ENCODE results near the gene EFCAB9. TPM values are rescaled to one million over a fixed set of nuclear protein-coding genes. Genes with fewer than 3 reads are reported as not detected.

Gene EFCAB9
- total and polyA plus RNA-seq, 2 of the 13 experiments (the other 11 are each of a cell fraction or from before 2014, with no cell fraction given) = not detected

DNA sequence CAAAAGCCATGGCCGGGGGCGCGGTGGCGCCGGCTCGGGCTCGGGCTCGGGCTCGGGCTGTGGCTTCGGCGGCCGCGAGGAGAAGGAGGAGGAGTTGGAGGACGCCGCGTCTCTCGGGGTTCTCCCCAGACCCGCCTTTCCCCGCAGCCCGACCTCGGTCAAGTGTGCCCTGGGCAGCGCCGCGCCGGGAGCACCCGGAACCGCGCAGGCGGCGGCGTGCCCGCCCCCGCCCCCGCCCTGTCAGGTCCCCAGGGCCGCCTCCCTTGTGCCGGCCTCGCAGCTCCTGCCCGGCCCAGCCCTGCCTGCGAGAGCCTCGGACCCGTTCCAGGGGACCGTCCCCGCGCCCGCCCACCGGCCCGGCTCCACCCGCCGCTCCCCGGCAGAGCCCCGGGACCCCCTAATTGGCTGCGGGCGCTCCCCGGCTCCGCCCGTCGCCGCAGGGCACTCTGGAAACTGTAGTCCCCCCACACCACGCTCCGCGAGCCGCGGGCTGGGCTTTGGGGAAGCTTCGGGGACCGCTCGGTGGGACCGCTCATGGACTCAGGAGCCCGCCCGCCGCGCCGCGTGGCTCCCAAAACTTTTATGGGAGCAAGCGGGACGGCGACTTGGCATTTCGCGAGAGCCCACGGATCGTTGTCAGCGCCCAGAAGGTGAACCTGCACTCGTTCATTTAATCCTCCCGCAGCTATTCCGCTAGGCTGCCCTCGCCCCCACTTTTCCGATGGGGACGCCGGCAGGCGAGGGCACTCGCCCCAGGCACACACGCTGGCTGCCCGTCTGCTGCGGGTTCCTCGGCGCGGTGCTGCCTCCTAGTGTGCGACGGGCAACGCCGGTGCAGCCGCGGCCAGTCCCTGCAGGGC, 5.7 kb upstream of the EFCAB9 start, which contains the start of gene STK10 (continued):
- TF ChIP-seq XRCC5 (optimal IDR thresholded peaks at IDR 0.05; ENCODE audit: low read length) (peak; percentile 78), IKZF4 (CRISPR knock-in tag; IDR thresholded peaks at IDR 0.05; ENCODE audit: borderline replicate concordance, low read depth, not compliant biosample characterization) (peak; percentile 46), HCFC1 (IDR thresholded peaks at IDR 0.05; ENCODE audit: low read depth, low read length) (peak; percentile 69), ISL2 (CRISPR knock-in tag; IDR thresholded peaks at IDR 0.05) (no peak; the same call in 1 of the 2 replicates), ZFP1 (CRISPR knock-in tag; IDR thresholded peaks at IDR 0.05) (0 out of 2 replicates have a peak, but pooled peaks have one; percentile 32), RAD21 (CRISPR knock-in tag; IDR thresholded peaks at IDR 0.05) (peak; percentile 99), SMAD3 (CRISPR knock-in tag; IDR thresholded peaks at IDR 0.05) (peak; percentile 66), ZNF790 (CRISPR knock-in tag; IDR thresholded peaks at IDR 0.05; ENCODE audit: borderline replicate concordance) (peak; percentile 65; the same call in 1 of the 2 replicates), FOXA1 (IDR thresholded peaks at IDR 0.05) (no peak), FOXA1 (CRISPR knock-in tag; IDR thresholded peaks at IDR 0.05) (no peak), RFX5 (IDR thresholded peaks at IDR 0.05; ENCODE audit: low read depth, low read length) (peak; percentile 4; the same call in 1 of the 2 replicates), PHF8 (CRISPR knock-in tag; IDR thresholded peaks at IDR 0.05) (peak; percentile 65), HDAC2 (CRISPR knock-in tag; IDR thresholded peaks at IDR 0.05) (peak; percentile 77; the same call in 1 of the 2 replicates), ZNF569 (CRISPR knock-in tag; IDR thresholded peaks at IDR 0.05; ENCODE audit: borderline replicate concordance) (0 out of 2 replicates have a peak, but pooled peaks have one; percentile 8), NONO (IDR thresholded peaks at IDR 0.05) (no peak), NONO (CRISPR knock-in tag; conservative IDR thresholded peaks at IDR 0.05) (peak; percentile 83)
- TF ChIP-seq, protein P1, sequence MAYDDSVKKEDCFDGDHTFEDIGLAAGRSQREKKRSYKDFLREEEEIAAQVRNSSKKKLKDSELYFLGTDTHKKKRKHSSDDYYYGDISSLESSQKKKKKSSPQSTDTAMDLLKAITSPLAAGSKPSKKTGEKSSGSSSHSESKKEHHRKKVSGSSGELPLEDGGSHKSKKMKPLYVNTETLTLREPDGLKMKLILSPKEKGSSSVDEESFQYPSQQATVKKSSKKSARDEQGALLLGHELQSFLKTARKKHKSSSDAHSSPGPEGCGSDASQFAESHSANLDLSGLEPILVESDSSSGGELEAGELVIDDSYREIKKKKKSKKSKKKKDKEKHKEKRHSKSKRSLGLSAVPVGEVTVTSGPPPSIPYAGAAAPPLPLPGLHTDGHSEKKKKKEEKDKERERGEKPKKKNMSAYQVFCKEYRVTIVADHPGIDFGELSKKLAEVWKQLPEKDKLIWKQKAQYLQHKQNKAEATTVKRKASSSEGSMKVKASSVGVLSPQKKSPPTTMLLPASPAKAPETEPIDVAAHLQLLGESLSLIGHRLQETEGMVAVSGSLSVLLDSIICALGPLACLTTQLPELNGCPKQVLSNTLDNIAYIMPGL (CRISPR knock-in tag; IDR thresholded peaks at IDR 0.05; ENCODE audit: borderline replicate concordance in 1 of 2, low read depth in 1 of 2) = peak; percentile 95
- TF ChIP-seq, protein P2, sequence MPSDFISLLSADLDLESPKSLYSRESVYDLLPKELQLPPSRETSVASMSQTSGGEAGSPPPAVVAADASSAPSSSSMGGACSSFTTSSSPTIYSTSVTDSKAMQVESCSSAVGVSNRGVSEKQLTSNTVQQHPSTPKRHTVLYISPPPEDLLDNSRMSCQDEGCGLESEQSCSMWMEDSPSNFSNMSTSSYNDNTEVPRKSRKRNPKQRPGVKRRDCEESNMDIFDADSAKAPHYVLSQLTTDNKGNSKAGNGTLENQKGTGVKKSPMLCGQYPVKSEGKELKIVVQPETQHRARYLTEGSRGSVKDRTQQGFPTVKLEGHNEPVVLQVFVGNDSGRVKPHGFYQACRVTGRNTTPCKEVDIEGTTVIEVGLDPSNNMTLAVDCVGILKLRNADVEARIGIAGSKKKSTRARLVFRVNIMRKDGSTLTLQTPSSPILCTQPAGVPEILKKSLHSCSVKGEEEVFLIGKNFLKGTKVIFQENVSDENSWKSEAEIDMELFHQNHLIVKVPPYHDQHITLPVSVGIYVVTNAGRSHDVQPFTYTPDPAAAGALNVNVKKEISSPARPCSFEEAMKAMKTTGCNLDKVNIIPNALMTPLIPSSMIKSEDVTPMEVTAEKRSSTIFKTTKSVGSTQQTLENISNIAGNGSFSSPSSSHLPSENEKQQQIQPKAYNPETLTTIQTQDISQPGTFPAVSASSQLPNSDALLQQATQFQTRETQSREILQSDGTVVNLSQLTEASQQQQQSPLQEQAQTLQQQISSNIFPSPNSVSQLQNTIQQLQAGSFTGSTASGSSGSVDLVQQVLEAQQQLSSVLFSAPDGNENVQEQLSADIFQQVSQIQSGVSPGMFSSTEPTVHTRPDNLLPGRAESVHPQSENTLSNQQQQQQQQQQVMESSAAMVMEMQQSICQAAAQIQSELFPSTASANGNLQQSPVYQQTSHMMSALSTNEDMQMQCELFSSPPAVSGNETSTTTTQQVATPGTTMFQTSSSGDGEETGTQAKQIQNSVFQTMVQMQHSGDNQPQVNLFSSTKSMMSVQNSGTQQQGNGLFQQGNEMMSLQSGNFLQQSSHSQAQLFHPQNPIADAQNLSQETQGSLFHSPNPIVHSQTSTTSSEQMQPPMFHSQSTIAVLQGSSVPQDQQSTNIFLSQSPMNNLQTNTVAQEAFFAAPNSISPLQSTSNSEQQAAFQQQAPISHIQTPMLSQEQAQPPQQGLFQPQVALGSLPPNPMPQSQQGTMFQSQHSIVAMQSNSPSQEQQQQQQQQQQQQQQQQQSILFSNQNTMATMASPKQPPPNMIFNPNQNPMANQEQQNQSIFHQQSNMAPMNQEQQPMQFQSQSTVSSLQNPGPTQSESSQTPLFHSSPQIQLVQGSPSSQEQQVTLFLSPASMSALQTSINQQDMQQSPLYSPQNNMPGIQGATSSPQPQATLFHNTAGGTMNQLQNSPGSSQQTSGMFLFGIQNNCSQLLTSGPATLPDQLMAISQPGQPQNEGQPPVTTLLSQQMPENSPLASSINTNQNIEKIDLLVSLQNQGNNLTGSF (CRISPR knock-in tag; IDR thresholded peaks at IDR 0.05) = 0 out of 2 replicates have a peak, but pooled peaks have one; percentile 19
- TF ChIP-seq, protein P3, sequence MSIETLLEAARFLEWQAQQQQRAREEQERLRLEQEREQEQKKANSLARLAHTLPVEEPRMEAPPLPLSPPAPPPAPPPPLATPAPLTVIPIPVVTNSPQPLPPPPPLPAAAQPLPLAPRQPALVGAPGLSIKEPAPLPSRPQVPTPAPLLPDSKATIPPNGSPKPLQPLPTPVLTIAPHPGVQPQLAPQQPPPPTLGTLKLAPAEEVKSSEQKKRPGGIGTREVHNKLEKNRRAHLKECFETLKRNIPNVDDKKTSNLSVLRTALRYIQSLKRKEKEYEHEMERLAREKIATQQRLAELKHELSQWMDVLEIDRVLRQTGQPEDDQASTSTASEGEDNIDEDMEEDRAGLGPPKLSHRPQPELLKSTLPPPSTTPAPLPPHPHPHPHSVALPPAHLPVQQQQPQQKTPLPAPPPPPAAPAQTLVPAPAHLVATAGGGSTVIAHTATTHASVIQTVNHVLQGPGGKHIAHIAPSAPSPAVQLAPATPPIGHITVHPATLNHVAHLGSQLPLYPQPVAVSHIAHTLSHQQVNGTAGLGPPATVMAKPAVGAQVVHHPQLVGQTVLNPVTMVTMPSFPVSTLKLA (IDR thresholded peaks at IDR 0.05) = peak; percentile 28
- TF ChIP-seq, protein P4, sequence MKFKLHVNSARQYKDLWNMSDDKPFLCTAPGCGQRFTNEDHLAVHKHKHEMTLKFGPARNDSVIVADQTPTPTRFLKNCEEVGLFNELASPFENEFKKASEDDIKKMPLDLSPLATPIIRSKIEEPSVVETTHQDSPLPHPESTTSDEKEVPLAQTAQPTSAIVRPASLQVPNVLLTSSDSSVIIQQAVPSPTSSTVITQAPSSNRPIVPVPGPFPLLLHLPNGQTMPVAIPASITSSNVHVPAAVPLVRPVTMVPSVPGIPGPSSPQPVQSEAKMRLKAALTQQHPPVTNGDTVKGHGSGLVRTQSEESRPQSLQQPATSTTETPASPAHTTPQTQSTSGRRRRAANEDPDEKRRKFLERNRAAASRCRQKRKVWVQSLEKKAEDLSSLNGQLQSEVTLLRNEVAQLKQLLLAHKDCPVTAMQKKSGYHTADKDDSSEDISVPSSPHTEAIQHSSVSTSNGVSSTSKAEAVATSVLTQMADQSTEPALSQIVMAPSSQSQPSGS (CRISPR knock-in tag; IDR thresholded peaks at IDR 0.05) = peak; percentile 51; the same call in 1 of the 2 replicates
